Liver (tissue), 9 donors: Measurements from ENCODE around the gene QRICH1. TPM values are rescaled to one million over a fixed set of nuclear protein-coding genes. Genes with fewer than 3 reads are reported as not detected.

ENCODE experiments used
- DNase-seq: peaks from one replicate; pipeline ENCODE4 v3.0.0-alpha.2; 2017; ENCODE audit warnings: low spot score
- H3K27ac ChIP-seq, 2 donors: one replicate each; pipeline ENCODE4 v1.7.0; 2013; ENCODE audit warnings: inconsistent platforms in 2 of 2, low read length in 2 of 2, control low read depth in 1 of 2, low read depth in 1 of 2, mild to moderate bottlenecking in 1 of 2
- H3K27me3 ChIP-seq, 4 donors: one replicate each; pipeline versions ENCODE4 v1.6.1 to v1.7.0; 2013; ENCODE audit warnings: low read length in 3 of 4, inconsistent platforms in 1 of 4, mild to moderate bottlenecking in 1 of 4, moderate library complexity in 1 of 4; ENCODE audit not compliant: control insufficient read depth in 4 of 4, insufficient read depth in 4 of 4
- H3K36me3 ChIP-seq, 4 donors: one replicate each; pipeline versions ENCODE4 v1.6.1 to v1.7.0; 2013; ENCODE audit warnings: low read length in 3 of 4, mild to moderate bottlenecking in 3 of 4, low read depth in 1 of 4, moderate library complexity in 1 of 4; ENCODE audit not compliant: control insufficient read depth in 4 of 4, insufficient read depth in 3 of 4
- H3K4me1 ChIP-seq, 4 donors: one replicate each; pipeline versions ENCODE4 v1.6.1 to v1.7.0; 2013; ENCODE audit warnings: low read length in 3 of 4, mild to moderate bottlenecking in 3 of 4, moderate library complexity in 1 of 4; ENCODE audit not compliant: control insufficient read depth in 4 of 4, insufficient read depth in 4 of 4
- H3K4me3 ChIP-seq, 3 donors: one replicate each; pipeline versions ENCODE4 v1.6.1 to v1.7.0; 2013; ENCODE audit warnings: low read length in 3 of 3, control low read depth in 1 of 3, low read depth in 1 of 3, mild to moderate bottlenecking in 1 of 3
- H3K9ac ChIP-seq, 2 donors: one replicate each; pipeline ENCODE4 v1.7.0; 2013; ENCODE audit warnings: low read length in 2 of 2, mild to moderate bottlenecking in 2 of 2, moderate library complexity in 2 of 2, control low read depth in 1 of 2, low read depth in 1 of 2
- H3K9me3 ChIP-seq, 4 donors: one replicate each; pipeline versions ENCODE4 v1.6.1 to v1.7.0; 2013; ENCODE audit warnings: low read length in 3 of 4; ENCODE audit not compliant: control insufficient read depth in 4 of 4
- CTCF ChIP-seq: fragments of 150-350 bp; IDR thresholded peaks from 2 replicates; pipeline ENCODE4 v1.5.1; 2017; ENCODE audit warnings: improper control_type of control experiment, low read depth, low read length; ENCODE audit not compliant: missing input control
- EGR1 ChIP-seq, 2 donors: IDR thresholded peaks; 2 replicates each; pipeline ENCODE4 v1.6.1; 2016 to 2018; ENCODE audit warnings: antibody characterized with exemption in 2 of 2, low read depth in 2 of 2
- FOXA1 ChIP-seq: IDR thresholded peaks from 2 replicates; pipeline ENCODE4 v1.6.1; 2016; ENCODE audit warnings: antibody characterized with exemption
- FOXA2 ChIP-seq: IDR thresholded peaks from 2 replicates; pipeline ENCODE4 v1.6.1; 2016; ENCODE audit warnings: antibody characterized with exemption
- GABPA ChIP-seq, 2 donors: IDR thresholded peaks in 1 of 2; conservative IDR thresholded peaks in 1 of 2; 2 replicates each; pipeline ENCODE4 v1.6.1; 2016; ENCODE audit warnings: antibody characterized with exemption in 2 of 2, mild to moderate bottlenecking in 1 of 2, moderate library complexity in 1 of 2
- HNF4A ChIP-seq, 2 donors: conservative IDR thresholded peaks; 2 replicates each; pipeline ENCODE4 v1.6.1; 2016; ENCODE audit warnings: antibody characterized with exemption in 2 of 2, mild to moderate bottlenecking in 2 of 2
- HNF4G ChIP-seq: IDR thresholded peaks from 2 replicates; pipeline ENCODE4 v1.6.1; 2016; ENCODE audit warnings: antibody characterized with exemption
- JUND ChIP-seq, 2 donors: IDR thresholded peaks; 2 replicates each; pipeline ENCODE4 v1.6.1; 2016; ENCODE audit warnings: antibody characterized with exemption in 2 of 2
- NR2F2 ChIP-seq: IDR thresholded peaks from 2 replicates; pipeline ENCODE4 v1.6.1; 2016; ENCODE audit warnings: antibody characterized with exemption
- REST ChIP-seq: IDR thresholded peaks from 2 replicates; pipeline ENCODE4 v1.6.1; 2016; ENCODE audit warnings: antibody characterized with exemption, mild to moderate bottlenecking
- RXRA ChIP-seq, 2 donors: IDR thresholded peaks; 2 replicates each; pipeline ENCODE4 v1.6.1; 2017 to 2018; ENCODE audit warnings: antibody characterized with exemption in 2 of 2, mild to moderate bottlenecking in 1 of 2
- SP1 ChIP-seq: IDR thresholded peaks from 2 replicates; pipeline ENCODE4 v1.6.1; 2018; ENCODE audit warnings: antibody characterized with exemption, mild to moderate bottlenecking
- TAF1 ChIP-seq: conservative IDR thresholded peaks from 2 replicates; pipeline ENCODE4 v1.6.1; 2016; ENCODE audit warnings: antibody characterized with exemption, mild to moderate bottlenecking
- YY1 ChIP-seq: IDR thresholded peaks from 2 replicates; pipeline ENCODE4 v1.6.1; 2016; ENCODE audit warnings: antibody characterized with exemption, mild to moderate bottlenecking
- WGBS: extraction: QIAGEN DNeasy Blood & Tissue Kit; methylation state at CpG from one replicate; pipeline ENCODE4 v1.1.7; 2013; 5-methylcytosine and 5-hydroxymethylcytosine counted together
- polyA plus RNA-seq, 2 donors: library from polyadenylated mRNA; stranded (reverse) in 1 of 2; unstranded in 1 of 2; fragments of 200-250 nt in 1 of 2; fragments of >200 nt in 1 of 2; fragmentation: Nextera tagmentation in 1 of 2; extraction: Ambion mirVana in 1 of 2; gene quantifications; one replicate each; pipeline versions ENCODE4 v1.2.1 to v1.2.3, GENCODE V29; 2013 to 2015
- total RNA-seq, 2 donors: library from RNA; depleted of rRNA; stranded (reverse); fragments of >200 nt; gene quantifications; one replicate each; pipeline ENCODE4 v1.2.3, GENCODE V29; 2014
- TF ChIP-seq, protein P1 (sequence below): IDR thresholded peaks from 2 replicates; pipeline ENCODE4 v1.6.1; 2016; ENCODE audit warnings: antibody characterized with exemption
- TF ChIP-seq, protein P2 (sequence below): IDR thresholded peaks from 2 replicates; pipeline ENCODE4 v1.6.1; 2016; ENCODE audit warnings: antibody characterized with exemption
- TF ChIP-seq, protein P3 (sequence below): IDR thresholded peaks from 2 replicates; pipeline ENCODE4 v1.6.1; 2016; ENCODE audit warnings: antibody characterized with exemption
- donor health status: healthy.
- donor health status: healthy.
- donor health status: healthy.
- donor health status: healthy.
- donor health status: healthy.

Gene QRICH1
- total and polyA plus RNA-seq, 4 donors = 17.3 to 35.1 (median 25.7) TPM

- TF ChIP-seq, protein P1, sequence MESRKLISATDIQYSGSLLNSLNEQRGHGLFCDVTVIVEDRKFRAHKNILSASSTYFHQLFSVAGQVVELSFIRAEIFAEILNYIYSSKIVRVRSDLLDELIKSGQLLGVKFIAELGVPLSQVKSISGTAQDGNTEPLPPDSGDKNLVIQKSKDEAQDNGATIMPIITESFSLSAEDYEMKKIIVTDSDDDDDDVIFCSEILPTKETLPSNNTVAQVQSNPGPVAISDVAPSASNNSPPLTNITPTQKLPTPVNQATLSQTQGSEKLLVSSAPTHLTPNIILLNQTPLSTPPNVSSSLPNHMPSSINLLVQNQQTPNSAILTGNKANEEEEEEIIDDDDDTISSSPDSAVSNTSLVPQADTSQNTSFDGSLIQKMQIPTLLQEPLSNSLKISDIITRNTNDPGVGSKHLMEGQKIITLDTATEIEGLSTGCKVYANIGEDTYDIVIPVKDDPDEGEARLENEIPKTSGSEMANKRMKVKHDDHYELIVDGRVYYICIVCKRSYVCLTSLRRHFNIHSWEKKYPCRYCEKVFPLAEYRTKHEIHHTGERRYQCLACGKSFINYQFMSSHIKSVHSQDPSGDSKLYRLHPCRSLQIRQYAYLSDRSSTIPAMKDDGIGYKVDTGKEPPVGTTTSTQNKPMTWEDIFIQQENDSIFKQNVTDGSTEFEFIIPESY = no peak
- TF ChIP-seq, protein P2, sequence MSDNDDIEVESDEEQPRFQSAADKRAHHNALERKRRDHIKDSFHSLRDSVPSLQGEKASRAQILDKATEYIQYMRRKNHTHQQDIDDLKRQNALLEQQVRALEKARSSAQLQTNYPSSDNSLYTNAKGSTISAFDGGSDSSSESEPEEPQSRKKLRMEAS = no peak
- TF ChIP-seq HNF4G (no peak), NR2F2 (no peak), REST (no peak), YY1 (no peak), JUND (IDR thresholded peaks at IDR 0.05) (no peak), TAF1 (no peak), FOXA2 (no peak), FOXA1 (no peak), CTCF (no peak), SP1 (no peak), RXRA (IDR thresholded peaks at IDR 0.05) (no peak), HNF4A (conservative IDR thresholded peaks at IDR 0.05) (no peak)
- TF ChIP-seq, protein P3, sequence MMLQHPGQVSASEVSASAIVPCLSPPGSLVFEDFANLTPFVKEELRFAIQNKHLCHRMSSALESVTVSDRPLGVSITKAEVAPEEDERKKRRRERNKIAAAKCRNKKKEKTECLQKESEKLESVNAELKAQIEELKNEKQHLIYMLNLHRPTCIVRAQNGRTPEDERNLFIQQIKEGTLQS = no peak
- no peak overlapping the region for H3K9ac ChIP-seq
- H3K36me3 ChIP-seq = peaks cover 20 to 66% (median 46%) of the 10 kb centered on the region in 4 donors
- WGBS = 64% methylated on average over 10 of the region's 10 CpGs
- H3K4me1 ChIP-seq = peaks cover 4 to 16% (median 13%) of the 10 kb centered on the region in 4 donors
- no peaks in the 10 kb centered on the region for H3K27me3 ChIP-seq
- no peaks in the 10 kb centered on the region for H3K9me3 ChIP-seq
- no peak for DNase-seq
- H3K4me3 ChIP-seq = no peak overlapping the region
- H3K27ac ChIP-seq = no peak overlapping the region
These were observed 25.2 kb upstream of the QRICH1 start for GRCh38 chr3:49119036-49119435.

DNA sequence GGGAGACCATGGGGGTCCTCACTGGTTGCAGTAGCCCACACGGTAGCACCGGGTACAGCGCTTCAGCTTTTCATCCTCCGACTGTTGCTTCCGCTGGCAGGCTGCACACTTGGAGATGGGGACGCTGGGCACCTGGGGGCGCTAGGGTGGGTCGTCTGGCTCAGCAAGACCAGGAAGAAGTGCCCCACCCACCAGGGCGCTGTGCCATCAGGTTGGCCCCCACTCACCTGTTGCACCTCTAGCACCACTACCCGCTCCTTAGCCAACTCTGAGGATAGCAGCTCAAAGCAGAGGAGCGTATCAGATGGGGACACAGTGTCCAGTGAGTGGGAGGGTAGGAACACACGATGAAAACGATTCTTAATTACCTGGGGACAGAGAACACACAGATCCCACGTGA, 18.4 kb upstream of the QRICH1 start:
- no peak overlapping the region for H3K9ac ChIP-seq
- H3K9me3 ChIP-seq = no peaks in the 10 kb centered on the region
- no peak for DNase-seq
- H3K4me3 ChIP-seq = no peak overlapping the region
- no peaks in the 10 kb centered on the region for H3K27me3 ChIP-seq
- TF ChIP-seq HNF4G (no peak), EGR1 (IDR thresholded peaks at IDR 0.05; ENCODE audit: low read depth in 2 of 2) (no peak), NR2F2 (no peak), YY1 (no peak), GABPA (IDR thresholded peaks at IDR 0.05 in 1 of 2, conservative IDR thresholded peaks at IDR 0.05 in 1 of 2) (no peak), CTCF (no peak), RXRA (IDR thresholded peaks at IDR 0.05) (no peak)
- TF ChIP-seq, protein P2 = no peak
- peaks cover 30 to 92% (median 75%) of the 10 kb centered on the region in 4 donors for H3K36me3 ChIP-seq
- 92% methylated on average over 14 of the region's 14 CpGs for WGBS
- no peaks in the 10 kb centered on the region for H3K4me1 ChIP-seq
- H3K27ac ChIP-seq = no peak overlapping the region
